Astrocyte (in vitro differentiated cells and primary cell): ENCODE results near the gene DEGS2. TPM values are rescaled to one million over a fixed set of nuclear protein-coding genes. Genes with fewer than 3 reads are reported as not detected.

Experiments
- DNase-seq: peaks from one replicate; pipeline ENCODE4 v3.0.0-alpha.2; 2010; ENCODE audit warnings: low read depth
- FAIRE-seq: peaks from 2 replicates; lab custom pipeline; 2011; peaks lifted over from hg19 to GRCh38; lab: Jason Lieb, UNC
- H2AFZ ChIP-seq: 2 replicates; pipeline ENCODE4 v1.6.0; 2012; ENCODE audit warnings: low read depth, low read length, inconsistent platforms
- H3K27ac ChIP-seq: 2 replicates; pipeline ENCODE4 v1.5.1; 2011; ENCODE audit warnings: low read depth, low read length, inconsistent platforms
- H3K27me3 ChIP-seq: 2 replicates; pipeline ENCODE4 v1.6.0; 2011; ENCODE audit warnings: low read length, inconsistent platforms; ENCODE audit not compliant: insufficient read depth
- H3K36me3 ChIP-seq: 2 replicates; pipeline ENCODE4 v1.5.1; 2011; ENCODE audit warnings: low read length, inconsistent platforms; ENCODE audit not compliant: insufficient read depth
- H3K4me1 ChIP-seq: 2 replicates; pipeline ENCODE4 v1.5.1; 2011; ENCODE audit warnings: low read length, inconsistent platforms; ENCODE audit not compliant: insufficient read depth
- H3K4me2 ChIP-seq: 2 replicates; pipeline ENCODE4 v1.6.0; 2012; ENCODE audit warnings: low read length, inconsistent platforms
- H3K4me3 ChIP-seq: 2 replicates; pipeline ENCODE4 v1.5.1; 2011; ENCODE audit warnings: low read depth, mild to moderate bottlenecking, low read length, inconsistent platforms; ENCODE audit not compliant: insufficient read depth
- H3K79me2 ChIP-seq: 2 replicates; pipeline ENCODE4 v1.6.0; 2012; ENCODE audit warnings: mild to moderate bottlenecking, low read length, inconsistent platforms; ENCODE audit not compliant: insufficient read depth
- H3K9ac ChIP-seq: 2 replicates; pipeline ENCODE4 v1.6.0; 2012; ENCODE audit warnings: mild to moderate bottlenecking, low read length, inconsistent platforms
- H3K9me3 ChIP-seq: 2 replicates; pipeline ENCODE4 v1.5.1; 2012; ENCODE audit warnings: low read depth, mild to moderate bottlenecking, low read length, inconsistent platforms; ENCODE audit not compliant: insufficient read depth
- H4K20me1 ChIP-seq: 2 replicates; pipeline ENCODE4 v1.6.0; 2012; ENCODE audit warnings: low read length, inconsistent platforms; ENCODE audit not compliant: insufficient read depth
- H3K27ac Mint-ChIP-seq: one replicate; pipeline ENCODE4 v1.8.0; 2021; ENCODE audit warnings: mild to moderate bottlenecking, mixed read lengths; ENCODE audit not compliant: unreplicated experiment
- H3K27me3 Mint-ChIP-seq: one replicate; pipeline ENCODE4 v1.8.0; 2021; ENCODE audit warnings: low read depth, mixed read lengths; ENCODE audit not compliant: unreplicated experiment
- H3K36me3 Mint-ChIP-seq: one replicate; pipeline ENCODE4 v1.8.0; 2021; ENCODE audit warnings: low read depth, mixed read lengths; ENCODE audit not compliant: unreplicated experiment
- H3K4me1 Mint-ChIP-seq: one replicate; pipeline ENCODE4 v1.8.0; 2021; ENCODE audit warnings: low read depth, mixed read lengths; ENCODE audit not compliant: unreplicated experiment
- H3K4me3 Mint-ChIP-seq: one replicate; pipeline ENCODE4 v1.8.0; 2021; ENCODE audit warnings: mild to moderate bottlenecking, moderate library complexity, mixed read lengths; ENCODE audit not compliant: unreplicated experiment
- H3K9me3 Mint-ChIP-seq: one replicate; pipeline ENCODE4 v1.8.0; 2021; ENCODE audit warnings: mild to moderate bottlenecking, mixed read lengths; ENCODE audit not compliant: unreplicated experiment
- EZH2 ChIP-seq: IDR thresholded peaks from 2 replicates; pipeline ENCODE4 v1.6.1; 2012; ENCODE audit warnings: mild to moderate bottlenecking, low read length, inconsistent platforms; ENCODE audit not compliant: insufficient read depth
- total RNA-seq: library from RNA; stranded (reverse); gene quantifications from 2 replicates; pipeline ENCODE4 v1.2.1, GENCODE V29; 2021
- TF ChIP-seq, protein P1 (sequence below): IDR thresholded peaks from 2 replicates; pipeline ENCODE4 v1.5.1; 2011; ENCODE audit warnings: low read depth, mild to moderate bottlenecking, inconsistent platforms, low read length, moderate library complexity; ENCODE audit not compliant: insufficient read depth

DEGS2 gene
- total RNA-seq, 1 donor from 2014 or later: not detected

DNA sequence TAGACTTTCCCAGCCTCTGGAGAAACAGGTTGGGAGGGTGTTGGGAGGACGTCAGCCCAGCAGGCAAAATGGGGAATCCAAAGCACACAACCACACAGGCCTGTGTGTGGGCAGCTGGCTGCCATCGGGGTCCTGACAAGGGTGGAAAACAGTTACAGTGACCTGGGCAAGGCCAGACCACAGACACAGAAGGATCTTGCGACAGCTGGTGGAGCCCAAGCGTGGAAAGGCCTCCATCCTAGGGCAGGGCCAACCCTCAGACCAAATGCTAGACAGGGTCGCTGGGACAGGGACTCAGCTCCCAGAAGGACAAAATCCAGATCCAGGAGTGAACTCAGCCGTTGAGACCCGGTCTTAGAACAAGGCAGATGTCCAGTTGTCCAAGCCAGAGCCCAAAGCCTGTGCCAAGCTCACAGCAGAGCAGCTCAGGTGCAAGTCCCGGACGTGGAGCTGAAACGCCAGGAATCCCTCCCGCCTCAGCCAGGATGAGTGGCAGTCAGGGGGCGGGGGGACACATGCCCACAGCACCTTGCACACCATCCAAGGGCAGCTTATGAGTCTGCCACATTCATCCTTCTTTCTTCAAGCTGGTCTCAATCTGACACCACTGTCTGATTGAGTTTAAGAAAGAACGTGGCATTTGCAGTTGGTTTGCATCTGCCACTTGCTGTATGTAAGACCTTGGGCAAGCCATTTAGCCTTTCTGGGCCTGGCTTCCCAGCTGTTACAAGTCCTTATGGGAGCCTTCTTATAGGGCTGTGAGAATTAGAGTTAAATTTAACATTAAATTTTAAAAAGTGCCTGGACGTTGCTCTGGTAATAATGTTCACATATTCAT is 37.6 kb downstream of the DEGS2 start:
- H3K79me2 ChIP-seq: no peaks in the 10 kb centered on the region
- H3K27ac Mint-ChIP-seq: no peak overlapping the region
- no peak overlapping the region for H3K4me3 Mint-ChIP-seq
- no peaks in the 10 kb centered on the region for H3K4me1 ChIP-seq
- no peaks in the 10 kb centered on the region for H3K9me3 Mint-ChIP-seq
- H4K20me1 ChIP-seq: peaks cover 7% of the 10 kb centered on the region
- H3K9ac ChIP-seq: no peak overlapping the region
- no peaks in the 10 kb centered on the region for H3K27me3 ChIP-seq
- H3K27ac ChIP-seq: no peak overlapping the region
- DNase-seq (no peak), FAIRE-seq (no peak)
- H3K36me3 Mint-ChIP-seq: peaks cover 16% of the 10 kb centered on the region
- H3K9me3 ChIP-seq: no peaks in the 10 kb centered on the region
- H3K4me1 Mint-ChIP-seq: peaks cover 5% of the 10 kb centered on the region
- TF ChIP-seq, protein P1, sequence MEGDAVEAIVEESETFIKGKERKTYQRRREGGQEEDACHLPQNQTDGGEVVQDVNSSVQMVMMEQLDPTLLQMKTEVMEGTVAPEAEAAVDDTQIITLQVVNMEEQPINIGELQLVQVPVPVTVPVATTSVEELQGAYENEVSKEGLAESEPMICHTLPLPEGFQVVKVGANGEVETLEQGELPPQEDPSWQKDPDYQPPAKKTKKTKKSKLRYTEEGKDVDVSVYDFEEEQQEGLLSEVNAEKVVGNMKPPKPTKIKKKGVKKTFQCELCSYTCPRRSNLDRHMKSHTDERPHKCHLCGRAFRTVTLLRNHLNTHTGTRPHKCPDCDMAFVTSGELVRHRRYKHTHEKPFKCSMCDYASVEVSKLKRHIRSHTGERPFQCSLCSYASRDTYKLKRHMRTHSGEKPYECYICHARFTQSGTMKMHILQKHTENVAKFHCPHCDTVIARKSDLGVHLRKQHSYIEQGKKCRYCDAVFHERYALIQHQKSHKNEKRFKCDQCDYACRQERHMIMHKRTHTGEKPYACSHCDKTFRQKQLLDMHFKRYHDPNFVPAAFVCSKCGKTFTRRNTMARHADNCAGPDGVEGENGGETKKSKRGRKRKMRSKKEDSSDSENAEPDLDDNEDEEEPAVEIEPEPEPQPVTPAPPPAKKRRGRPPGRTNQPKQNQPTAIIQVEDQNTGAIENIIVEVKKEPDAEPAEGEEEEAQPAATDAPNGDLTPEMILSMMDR: no peak
- TF ChIP-seq EZH2: no peak
- H3K27me3 Mint-ChIP-seq: no peaks in the 10 kb centered on the region
- no peaks in the 10 kb centered on the region for H3K36me3 ChIP-seq
- no peak overlapping the region for H2AFZ ChIP-seq
- H3K4me3 ChIP-seq: no peak overlapping the region
- no peak overlapping the region for H3K4me2 ChIP-seq

DNA sequence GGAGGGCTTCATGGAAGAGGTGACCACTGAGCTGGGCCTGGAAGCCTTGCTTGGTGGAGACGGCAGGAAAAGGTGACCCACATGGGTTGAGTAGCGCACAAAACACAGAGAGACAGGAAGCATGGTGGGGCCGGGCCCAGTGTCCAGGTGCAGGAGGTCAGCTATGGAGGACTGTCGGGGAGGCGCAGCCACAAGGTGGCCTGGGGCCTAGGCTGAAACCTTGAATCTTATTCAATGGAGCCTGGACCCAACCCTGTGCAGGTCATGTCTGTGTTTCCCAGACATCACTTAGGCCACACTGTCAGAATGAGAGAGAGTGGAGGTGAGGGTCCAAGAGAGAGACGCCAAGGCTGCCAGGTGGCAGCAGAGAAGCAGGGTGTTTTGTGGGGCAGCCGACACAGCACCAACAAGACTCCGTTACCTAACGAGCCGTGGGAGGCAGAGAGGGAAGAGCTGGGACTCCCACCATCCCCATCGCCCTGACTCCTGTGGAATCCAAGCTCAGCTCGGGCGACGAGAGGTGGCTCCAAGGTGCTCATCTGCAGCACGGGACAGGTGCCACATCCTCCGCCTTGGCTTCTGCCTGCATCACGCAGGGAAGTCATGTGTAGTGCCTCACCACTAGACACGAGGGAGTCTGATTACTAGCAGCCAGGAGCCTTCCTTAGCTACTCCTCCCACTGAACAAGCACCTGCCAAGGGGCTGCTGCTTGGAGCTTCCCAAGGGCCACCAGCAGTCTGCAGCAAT is 38.7 kb downstream of the DEGS2 start:
- DNase-seq (no peak), FAIRE-seq (no peak)

More for the DNA sequence above, 38.7 kb downstream of the DEGS2 start:
- Mint-ChIP-seq H3K4me3 (no peak overlapping the region), H3K27ac (no peak overlapping the region), H3K36me3 (peaks cover 20% of the 10 kb centered on the region), H3K27me3 (no peaks in the 10 kb centered on the region), H3K4me1 (peaks cover 5% of the 10 kb centered on the region), H3K9me3 (no peaks in the 10 kb centered on the region)
- Histone ChIP-seq H3K79me2 (no peaks in the 10 kb centered on the region), H4K20me1 (peaks cover 10% of the 10 kb centered on the region), H3K4me2 (no peak overlapping the region), H2AFZ (no peak overlapping the region), H3K4me1 (no peaks in the 10 kb centered on the region), H3K9me3 (no peaks in the 10 kb centered on the region), H3K27me3 (no peaks in the 10 kb centered on the region), H3K36me3 (no peaks in the 10 kb centered on the region), H3K4me3 (no peak overlapping the region), H3K27ac (no peak overlapping the region), H3K9ac (no peak overlapping the region)
- no peak for TF ChIP-seq EZH2
- TF ChIP-seq, protein P1: no peak
